GM10266 (cell line): ENCODE results near the gene UROC1.

Source experiments
- DNase-seq: peaks from one replicate; pipeline ENCODE4 v3.0.0; 2012; ENCODE audit errors: extremely low spot score
- CTCF ChIP-seq: IDR thresholded peaks from 2 replicates; pipeline ENCODE4 v1.5.1; 2012; ENCODE audit warnings: mild to moderate bottlenecking, low read depth; ENCODE audit not compliant: control insufficient read depth, insufficient read depth; ENCODE audit errors: missing control alignments

The UROC1 gene

GRCh38 chr3:126469479-126469878 is 48.1 kb downstream of the UROC1 start:
- no peak for DNase-seq
- no peak for TF ChIP-seq CTCF

- no peak for DNase-seq
- TF ChIP-seq CTCF: no peak
These were observed 49.3 kb downstream of the UROC1 start for GRCh38 chr3:126468028-126468891.

GRCh38 chr3:126467611-126467955 is 50.0 kb downstream of the UROC1 start:
- DNase-seq: no peak
- TF ChIP-seq CTCF: no peak

GRCh38 chr3:126466886-126467610 is 50.5 kb downstream of the UROC1 start:
- DNase-seq: no peak
- no peak for TF ChIP-seq CTCF

GRCh38 chr3:126465928-126466544 is 51.5 kb downstream of the UROC1 start:
- no peak for TF ChIP-seq CTCF
- no peak for DNase-seq

GRCh38 chr3:126464997-126465396 is 52.6 kb downstream of the UROC1 start:
- no peak for DNase-seq

More at GRCh38 chr3:126464997-126465396, 52.6 kb downstream of the UROC1 start:
- no peak for TF ChIP-seq CTCF
